HEK293T (cell line): ENCODE data around the gene GRIK1.

ENCODE experiments used
- CTCF ChIA-PET: fragments of 350-600 bp; formaldehyde crosslinking; extraction: SDS; loops from one replicate; lab custom pipeline; 2021; ENCODE audit warnings: antibody characterized with exemption, inconsistent platforms; lab: Yijun Ruan, JAX
- POLR2A ChIA-PET: fragments of 350-600 bp; formaldehyde crosslinking; extraction: SDS; loops from one replicate; lab custom pipeline; 2020; ENCODE audit warnings: antibody characterized with exemption, inconsistent platforms; lab: Yijun Ruan, JAX
- DNase-seq: peaks from one replicate; pipeline ENCODE4 v3.0.0; 2012; ENCODE audit warnings: mixed read lengths; ENCODE audit errors: extremely low spot score
- ARNT ChIP-seq: fragments of 450-650 bp; IDR thresholded peaks from 2 replicates; pipeline ENCODE4 v1.6.1; 2017; ENCODE audit warnings: mild to moderate bottlenecking
- BHLHE40 ChIP-seq: fragments of 450-650 bp; IDR thresholded peaks from 2 replicates; pipeline ENCODE4 v1.6.1; 2016; ENCODE audit warnings: mild to moderate bottlenecking, moderate library complexity, borderline replicate concordance
- CTBP1 ChIP-seq: fragments of 450-650 bp; IDR thresholded peaks from 2 replicates; pipeline ENCODE4 v1.6.1; 2016; ENCODE audit warnings: borderline replicate concordance
- ELF4 ChIP-seq: fragments of 450-650 bp; IDR thresholded peaks from 2 replicates; pipeline ENCODE4 v1.6.1; 2017; ENCODE audit warnings: antibody characterized with exemption
- FOXA1 ChIP-seq: fragments of 450-650 bp; IDR thresholded peaks from 2 replicates; pipeline ENCODE4 v1.6.1; 2016; ENCODE audit warnings: mild to moderate bottlenecking
- FOXK2 ChIP-seq: fragments of 450-650 bp; IDR thresholded peaks from 2 replicates; pipeline ENCODE4 v1.6.1; 2016; ENCODE audit warnings: mild to moderate bottlenecking
- FOXM1 ChIP-seq: fragments of 450-650 bp; IDR thresholded peaks from 2 replicates; pipeline ENCODE4 v1.6.1; 2017; ENCODE audit warnings: mild to moderate bottlenecking, borderline replicate concordance
- HDGF ChIP-seq: fragments of 450-650 bp; IDR thresholded peaks from 2 replicates; pipeline ENCODE4 v1.6.1; 2017; ENCODE audit warnings: antibody characterized with exemption, borderline replicate concordance
- L3MBTL2 ChIP-seq: fragments of 450-650 bp; conservative IDR thresholded peaks from 2 replicates; pipeline ENCODE4 v1.6.1; 2016; ENCODE audit warnings: mild to moderate bottlenecking
- LEF1 ChIP-seq: fragments of 450-650 bp; IDR thresholded peaks from 2 replicates; pipeline ENCODE4 v1.6.1; 2017; ENCODE audit warnings: mild to moderate bottlenecking, borderline replicate concordance
- NFRKB ChIP-seq: fragments of 450-650 bp; IDR thresholded peaks from 2 replicates; pipeline ENCODE4 v1.6.1; 2016; ENCODE audit warnings: mild to moderate bottlenecking, moderate library complexity
- SP1 ChIP-seq: fragments of 450-650 bp; IDR thresholded peaks from 2 replicates; pipeline ENCODE4 v1.6.1; 2017
- SUZ12 ChIP-seq: fragments of 450-650 bp; IDR thresholded peaks from 2 replicates; pipeline ENCODE4 v1.6.1; 2016; ENCODE audit warnings: mild to moderate bottlenecking
- TARDBP ChIP-seq: fragments of 450-650 bp; IDR thresholded peaks from 2 replicates; pipeline ENCODE4 v1.6.1; 2016
- ZNF384 ChIP-seq: fragments of 450-650 bp; IDR thresholded peaks from 2 replicates; pipeline ENCODE4 v1.6.1; 2016
- TF ChIP-seq, protein P1 (sequence below): fragments of 450-650 bp; IDR thresholded peaks from 2 replicates; pipeline ENCODE4 v1.6.1; 2016

GRIK1 gene

DNA sequence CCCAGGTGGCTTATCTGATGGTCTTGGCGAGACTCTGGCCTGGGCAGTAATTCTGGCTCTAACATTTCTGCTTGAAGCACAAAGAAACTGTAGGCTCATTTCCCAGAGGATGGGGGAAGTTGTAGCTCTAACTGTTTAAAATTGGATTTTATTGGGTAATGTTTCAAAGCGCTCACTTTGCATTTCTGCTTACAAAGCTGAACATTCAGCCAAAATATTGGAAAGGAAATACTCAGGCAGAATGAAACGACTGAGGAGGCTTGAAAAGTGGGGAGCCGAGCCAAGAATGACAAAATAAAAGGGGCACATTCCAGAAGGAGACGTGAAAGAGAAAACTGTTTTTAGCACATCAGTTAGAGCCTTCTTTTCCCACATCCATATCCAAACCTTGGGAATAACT, 202.6 kb downstream of the GRIK1 start:
- POLR2A ChIA-PET, result no interaction called here
- no peak for TF ChIP-seq BHLHE40
- no peak for TF ChIP-seq FOXK2
- no peak for TF ChIP-seq NFRKB
- TF ChIP-seq LEF1, result no peak
- no peak for TF ChIP-seq ARNT
- TF ChIP-seq ZNF384, result no peak
- TF ChIP-seq ELF4, result no peak
- no peak for TF ChIP-seq SP1
- TF ChIP-seq TARDBP, result no peak
- TF ChIP-seq SUZ12, result no peak
- TF ChIP-seq L3MBTL2, result no peak
- no peak for TF ChIP-seq CTBP1
- no peak for DNase-seq
- CTCF ChIA-PET, result no interaction called here

- POLR2A ChIA-PET, result no interaction called here
- CTCF ChIA-PET, result no interaction called here
Observed at GRCh38 chr21:29730281-29730680, 209.5 kb downstream of the GRIK1 start.

GRCh38 chr21:29726044-29726443, 213.8 kb downstream of the GRIK1 start:
- POLR2A ChIA-PET, result no interaction called here
- DNase-seq, result no peak
- CTCF ChIA-PET, result no interaction called here
- no peak for TF ChIP-seq HDGF
- no peak for TF ChIP-seq ELF4
- no peak for TF ChIP-seq FOXK2
- TF ChIP-seq L3MBTL2, result no peak
- TF ChIP-seq TARDBP, result no peak
- TF ChIP-seq CTBP1, result no peak
- no peak for TF ChIP-seq LEF1

More at GRCh38 chr21:29730281-29730680, 209.5 kb downstream of the GRIK1 start:
- DNase-seq, result no peak
- TF ChIP-seq BHLHE40, result no peak
- TF ChIP-seq FOXK2, result no peak
- TF ChIP-seq SUZ12, result no peak
- no peak for TF ChIP-seq L3MBTL2
- TF ChIP-seq FOXA1, result no peak
- TF ChIP-seq FOXM1, result no peak
- TF ChIP-seq, protein P1, sequence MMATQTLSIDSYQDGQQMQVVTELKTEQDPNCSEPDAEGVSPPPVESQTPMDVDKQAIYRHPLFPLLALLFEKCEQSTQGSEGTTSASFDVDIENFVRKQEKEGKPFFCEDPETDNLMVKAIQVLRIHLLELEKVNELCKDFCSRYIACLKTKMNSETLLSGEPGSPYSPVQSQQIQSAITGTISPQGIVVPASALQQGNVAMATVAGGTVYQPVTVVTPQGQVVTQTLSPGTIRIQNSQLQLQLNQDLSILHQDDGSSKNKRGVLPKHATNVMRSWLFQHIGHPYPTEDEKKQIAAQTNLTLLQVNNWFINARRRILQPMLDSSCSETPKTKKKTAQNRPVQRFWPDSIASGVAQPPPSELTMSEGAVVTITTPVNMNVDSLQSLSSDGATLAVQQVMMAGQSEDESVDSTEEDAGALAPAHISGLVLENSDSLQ, result no peak

DNA sequence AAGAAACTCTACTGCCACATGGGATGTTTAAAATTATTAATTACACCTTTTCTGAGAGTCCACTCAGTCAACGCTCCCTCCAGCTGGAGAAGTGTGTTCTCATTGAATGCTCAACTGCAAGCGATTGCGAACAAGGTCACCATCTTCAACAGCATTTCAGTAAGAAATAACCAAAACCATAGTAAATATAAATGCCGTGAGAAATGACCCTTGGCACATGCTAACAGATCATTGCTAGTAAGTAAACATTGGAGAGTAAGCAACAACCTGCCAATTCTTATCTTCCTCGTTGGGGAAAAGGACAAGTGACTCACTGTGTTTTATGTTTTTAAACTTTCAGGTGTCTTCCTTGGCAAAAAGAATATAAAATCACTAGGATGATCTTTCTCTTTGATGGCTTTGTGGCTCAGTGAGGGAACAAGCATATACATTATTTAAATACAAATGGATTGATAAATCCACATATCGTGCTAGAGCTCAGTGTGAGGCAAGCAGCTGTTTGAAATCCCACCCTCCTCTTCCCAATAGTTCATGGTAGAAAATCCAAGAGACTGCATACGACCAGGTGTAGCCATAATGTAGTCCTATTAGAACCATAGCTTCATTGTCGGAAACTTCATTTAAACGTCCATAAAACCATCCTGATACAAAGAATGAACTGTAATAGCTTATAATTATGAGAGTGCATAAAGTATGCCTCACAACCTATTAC, 214.6 kb downstream of the GRIK1 start:
- POLR2A ChIA-PET, result no interaction called here
- TF ChIP-seq ARNT (no peak), L3MBTL2 (no peak), LEF1 (no peak), FOXM1 (no peak), FOXA1 (no peak), SP1 (no peak), CTBP1 (no peak), SUZ12 (no peak), BHLHE40 (no peak), FOXK2 (no peak), NFRKB (no peak), ZNF384 (no peak), HDGF (no peak), TARDBP (no peak), ELF4 (no peak)
- TF ChIP-seq, protein P1, result no peak
- no peak for DNase-seq
- CTCF ChIA-PET, result no interaction called here

GRCh38 chr21:29721964-29722363, 217.8 kb downstream of the GRIK1 start:
- no peak for DNase-seq
- TF ChIP-seq L3MBTL2 (no peak), ZNF384 (no peak), TARDBP (no peak), SP1 (no peak), SUZ12 (no peak), BHLHE40 (no peak), FOXK2 (no peak), FOXA1 (no peak), CTBP1 (no peak), NFRKB (no peak), ARNT (no peak), LEF1 (no peak), ELF4 (no peak), HDGF (no peak), FOXM1 (no peak)
- TF ChIP-seq, protein P1, result no peak
- CTCF ChIA-PET, result no interaction called here
- POLR2A ChIA-PET, result no interaction called here

DNA sequence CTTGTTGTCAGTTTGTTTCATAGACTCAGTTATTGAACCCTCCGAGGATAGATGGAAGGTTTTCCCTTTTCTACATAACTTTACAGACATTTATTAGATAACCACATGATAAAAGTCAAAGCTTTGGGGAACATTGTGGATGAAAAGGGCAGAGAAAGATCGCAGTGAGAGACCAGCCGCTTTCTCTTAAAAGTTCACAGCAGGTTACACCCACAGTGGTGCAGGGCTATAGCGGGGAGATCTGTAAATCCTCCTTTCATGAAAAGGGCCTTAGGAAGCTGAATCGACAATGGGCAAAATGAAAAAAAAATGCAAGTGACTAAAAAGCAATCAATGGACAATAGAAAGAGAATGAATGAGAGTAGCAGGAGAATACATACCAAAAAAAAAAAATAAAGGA, 218.6 kb downstream of the GRIK1 start:
- POLR2A ChIA-PET, result no interaction called here
- DNase-seq, result no peak
- CTCF ChIA-PET, result no interaction called here
- no peak for TF ChIP-seq BHLHE40
- TF ChIP-seq FOXA1, result no peak
- no peak for TF ChIP-seq ARNT
- TF ChIP-seq ZNF384, result no peak
- TF ChIP-seq ELF4, result no peak
- no peak for TF ChIP-seq FOXK2
- TF ChIP-seq SP1, result no peak
- no peak for TF ChIP-seq L3MBTL2
- TF ChIP-seq SUZ12, result no peak
- TF ChIP-seq FOXM1, result no peak
- TF ChIP-seq CTBP1, result no peak
- TF ChIP-seq, protein P1, result no peak
- TF ChIP-seq NFRKB, result no peak
- TF ChIP-seq TARDBP, result no peak
- TF ChIP-seq LEF1, result no peak
- TF ChIP-seq HDGF, result no peak
